GM20000 (cell line): ENCODE data around the gene NEFH.

ENCODE experiments used
- DNase-seq: peaks from one replicate; pipeline ENCODE4 v3.0.0; 2012; ENCODE audit warnings: low spot score
- TF ChIP-seq, protein P1 (sequence below): IDR thresholded peaks from 2 replicates; pipeline ENCODE4 v1.5.1; 2012; ENCODE audit warnings: mild to moderate bottlenecking, control low read depth; ENCODE audit errors: extremely low read depth, missing control alignments

NEFH gene

GRCh38 chr22:29528144-29528543 lies 48.1 kb downstream of the NEFH start:
- DNase-seq: no peak
- TF ChIP-seq, protein P1, sequence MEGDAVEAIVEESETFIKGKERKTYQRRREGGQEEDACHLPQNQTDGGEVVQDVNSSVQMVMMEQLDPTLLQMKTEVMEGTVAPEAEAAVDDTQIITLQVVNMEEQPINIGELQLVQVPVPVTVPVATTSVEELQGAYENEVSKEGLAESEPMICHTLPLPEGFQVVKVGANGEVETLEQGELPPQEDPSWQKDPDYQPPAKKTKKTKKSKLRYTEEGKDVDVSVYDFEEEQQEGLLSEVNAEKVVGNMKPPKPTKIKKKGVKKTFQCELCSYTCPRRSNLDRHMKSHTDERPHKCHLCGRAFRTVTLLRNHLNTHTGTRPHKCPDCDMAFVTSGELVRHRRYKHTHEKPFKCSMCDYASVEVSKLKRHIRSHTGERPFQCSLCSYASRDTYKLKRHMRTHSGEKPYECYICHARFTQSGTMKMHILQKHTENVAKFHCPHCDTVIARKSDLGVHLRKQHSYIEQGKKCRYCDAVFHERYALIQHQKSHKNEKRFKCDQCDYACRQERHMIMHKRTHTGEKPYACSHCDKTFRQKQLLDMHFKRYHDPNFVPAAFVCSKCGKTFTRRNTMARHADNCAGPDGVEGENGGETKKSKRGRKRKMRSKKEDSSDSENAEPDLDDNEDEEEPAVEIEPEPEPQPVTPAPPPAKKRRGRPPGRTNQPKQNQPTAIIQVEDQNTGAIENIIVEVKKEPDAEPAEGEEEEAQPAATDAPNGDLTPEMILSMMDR: no peak

GRCh38 chr22:29530716-29531115 lies 50.7 kb downstream of the NEFH start:
- TF ChIP-seq, protein P1: no peak
- DNase-seq: no peak

DNA sequence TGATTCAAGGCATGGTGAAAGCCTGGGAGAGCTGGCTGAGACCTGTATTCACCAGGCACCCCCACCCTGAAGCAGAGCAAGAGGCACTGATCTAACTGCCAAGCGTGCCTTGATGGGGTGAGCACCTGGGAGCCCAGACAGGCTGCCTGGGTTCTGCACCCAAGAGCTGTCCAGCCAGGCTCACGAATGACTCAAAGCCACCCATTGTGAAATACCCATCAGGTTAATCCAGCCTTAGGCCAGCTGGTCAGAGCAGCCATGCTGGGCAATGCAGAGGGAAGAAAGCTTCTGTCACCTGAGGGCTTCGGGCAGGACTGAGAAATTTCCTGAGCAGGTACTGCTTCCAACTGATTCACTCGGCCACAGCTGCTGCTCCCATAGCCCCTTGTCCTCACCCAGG lies 51.4 kb downstream of the NEFH start:
- TF ChIP-seq, protein P1: no peak
- DNase-seq: no peak

DNA sequence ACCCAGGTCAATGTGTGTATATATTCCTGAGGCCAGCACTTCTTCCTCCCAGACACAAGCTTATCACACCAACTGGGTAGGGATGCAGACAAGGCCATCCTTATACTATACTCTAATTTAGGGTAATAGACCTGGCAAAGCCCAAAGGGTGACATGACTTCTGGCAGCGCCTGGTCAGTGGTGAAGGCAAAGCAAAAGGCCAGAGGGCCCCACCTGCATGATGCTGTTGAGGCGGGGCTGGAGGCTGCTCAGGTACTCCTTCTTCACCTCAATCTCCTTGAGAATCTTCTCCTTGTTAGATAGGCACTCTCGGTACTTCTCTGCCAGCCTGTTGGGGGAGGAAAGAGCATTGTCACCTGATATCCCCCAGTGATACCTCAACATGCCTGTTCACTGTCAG lies 56.4 kb downstream of the NEFH start:
- TF ChIP-seq, protein P1: no peak
- DNase-seq: no peak

DNA sequence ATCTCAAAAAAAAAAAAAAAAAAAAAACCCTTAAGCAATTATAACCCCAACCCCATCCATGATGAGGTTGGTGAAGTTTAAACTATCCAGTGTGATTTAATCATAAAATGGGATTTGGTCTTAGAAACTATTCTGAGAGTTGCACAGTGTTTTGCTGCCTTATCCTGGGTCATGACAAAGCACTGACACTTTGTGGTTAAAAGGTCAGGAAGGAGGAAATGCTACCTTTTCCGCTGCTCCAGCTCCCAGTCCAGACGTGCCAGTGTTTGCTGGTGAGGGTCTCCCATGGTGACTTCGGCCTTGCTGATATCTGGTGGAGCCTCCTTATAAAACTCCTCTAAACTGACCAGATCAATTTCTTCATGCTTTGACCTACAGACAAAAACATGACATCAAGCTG lies 59.1 kb downstream of the NEFH start:
- no peak for DNase-seq
- TF ChIP-seq, protein P1: no peak
